Tibial nerve (tissue), 4 donors: ENCODE results near the gene SEMA6A. TPM values are rescaled to one million over a fixed set of nuclear protein-coding genes. Genes with fewer than 3 reads are reported as not detected.

Experiments used
- DNase-seq, 2 donors: peaks; one replicate each; pipeline ENCODE4 v3.0.0-alpha.2; 2019; ENCODE audit warnings: low spot score in 2 of 2
- H3K27ac ChIP-seq, 4 donors: fragments of 200-600 bp; sonication (generic) in 3 of 4; one replicate each; pipeline ENCODE4 v1.5.1; 2017 to 2019; ENCODE audit warnings: mild to moderate bottlenecking in 1 of 4
- H3K27me3 ChIP-seq, 2 donors: fragments of 200-600 bp; sonication (generic) in 1 of 2; one replicate each; pipeline versions ENCODE4 v1.5.1 to v1.6.0; 2017 to 2019
- H3K36me3 ChIP-seq, 3 donors: fragments of 200-600 bp; sonication (generic); one replicate each; pipeline ENCODE4 v1.5.1; 2018 to 2019
- H3K4me1 ChIP-seq, 4 donors: fragments of 200-600 bp; sonication (generic) in 3 of 4; one replicate each; pipeline ENCODE4 v1.5.1; 2017 to 2019
- H3K4me3 ChIP-seq, 4 donors: fragments of 200-600 bp; sonication (generic) in 3 of 4; one replicate each; pipeline ENCODE4 v1.5.1; 2017 to 2019; ENCODE audit warnings: mild to moderate bottlenecking in 1 of 4, moderate library complexity in 1 of 4
- H3K9me3 ChIP-seq, 4 donors: fragments of 200-600 bp; sonication (generic) in 3 of 4; one replicate each; pipeline ENCODE4 v1.5.1; 2017 to 2019
- CTCF ChIP-seq, 5 experiments: fragments of 200-600 bp in 3 of 5; fragments of 450-650 bp in 2 of 5; sonication (generic) in 3 of 5; IDR thresholded peaks; one replicate each; pipeline ENCODE4 v1.5.1; 2016 to 2019; ENCODE audit warnings: antibody characterized with exemption in 5 of 5, mild to moderate bottlenecking in 3 of 5, moderate library complexity in 2 of 5
- EP300 ChIP-seq, 2 donors: sonication (generic); formaldehyde crosslinking; IDR thresholded peaks; one replicate each; pipeline ENCODE4 v1.6.1; 2017; ENCODE audit warnings: antibody characterized with exemption in 2 of 2, mild to moderate bottlenecking in 1 of 2
- POLR2A ChIP-seq, 2 donors: fragments of 450-650 bp; IDR thresholded peaks; one replicate each; pipeline ENCODE4 v1.6.1; 2017; ENCODE audit warnings: antibody characterized with exemption in 2 of 2, mild to moderate bottlenecking in 2 of 2, moderate library complexity in 2 of 2
- WGBS, 2 donors: methylation state at CpG; one replicate each; pipeline ENCODE4 v1.1.5; 2018; 5-methylcytosine and 5-hydroxymethylcytosine counted together
- total RNA-seq, 4 donors: library from RNA; depleted of rRNA; stranded (reverse); fragments of >200 nt; gene quantifications; one replicate each; pipeline ENCODE4 v1.1.0, GENCODE V29; 2016

The SEMA6A gene
- total RNA-seq, 4 donors from 2014 or later = 13.6 to 25.1 (median 21.4) TPM

- WGBS, 2 donors = 60 to 63% methylated on average over 4 of the region's 4 CpGs
- no peak overlapping the region for H3K27ac ChIP-seq
- TF ChIP-seq POLR2A (IDR thresholded peaks at IDR 0.05) (no peak), CTCF (IDR thresholded peaks at IDR 0.05) (no peak), EP300 (IDR thresholded peaks at IDR 0.05) (no peak)
- no peak for DNase-seq
- H3K27me3 ChIP-seq = no peaks in the 10 kb centered on the region
- H3K4me3 ChIP-seq = no peak overlapping the region
- peaks cover 0 to 7% (median 0%) of the 10 kb centered on the region in 4 donors for H3K4me1 ChIP-seq
- H3K9me3 ChIP-seq = no peaks in the 10 kb centered on the region
- no peaks in the 10 kb centered on the region for H3K36me3 ChIP-seq
Measured at GRCh38 chr5:116516021-116516420, 58.6 kb downstream of the SEMA6A start.

GRCh38 chr5:116514421-116514970, 60.1 kb downstream of the SEMA6A start:
- H3K4me3 ChIP-seq = no peak overlapping the region
- no peaks in the 10 kb centered on the region for H3K36me3 ChIP-seq
- H3K27ac ChIP-seq = no peak overlapping the region
- H3K4me1 ChIP-seq = peaks cover 0 to 12% (median 4%) of the 10 kb centered on the region in 4 donors
- H3K9me3 ChIP-seq = no peaks in the 10 kb centered on the region
- no peaks in the 10 kb centered on the region for H3K27me3 ChIP-seq
- 80 to 83% methylated on average over 2 of the region's 2 CpGs for WGBS, 2 donors
- no peak for TF ChIP-seq POLR2A (IDR thresholded peaks at IDR 0.05)
- TF ChIP-seq EP300 (IDR thresholded peaks at IDR 0.05) = no peak
- TF ChIP-seq CTCF (IDR thresholded peaks at IDR 0.05) = no peak
- no peak for DNase-seq

GRCh38 chr5:116510517-116510916, 64.1 kb downstream of the SEMA6A start:
- no peak overlapping the region for H3K27ac ChIP-seq
- H3K27me3 ChIP-seq = no peaks in the 10 kb centered on the region
- H3K4me1 ChIP-seq = peaks cover 0 to 18% (median 4%) of the 10 kb centered on the region in 4 donors
- no peaks in the 10 kb centered on the region for H3K9me3 ChIP-seq
- no peaks in the 10 kb centered on the region for H3K36me3 ChIP-seq
- no peak for DNase-seq
- WGBS, 2 donors = 6 to 40% methylated on average over 1 of the region's 1 CpG
- no peak for TF ChIP-seq EP300 (IDR thresholded peaks at IDR 0.05)
- TF ChIP-seq POLR2A (IDR thresholded peaks at IDR 0.05) = no peak
- TF ChIP-seq CTCF (IDR thresholded peaks at IDR 0.05) = no peak
- H3K4me3 ChIP-seq = no peak overlapping the region

GRCh38 chr5:116509483-116510244, 65.0 kb downstream of the SEMA6A start:
- H3K27ac ChIP-seq = no peak overlapping the region
- peaks cover 0 to 18% (median 4%) of the 10 kb centered on the region in 4 donors for H3K4me1 ChIP-seq
- no peak for TF ChIP-seq POLR2A (IDR thresholded peaks at IDR 0.05)
- no peak for TF ChIP-seq EP300 (IDR thresholded peaks at IDR 0.05)
- no peak for TF ChIP-seq CTCF (IDR thresholded peaks at IDR 0.05)
- WGBS, 2 donors = 79 to 83% methylated on average over 6 of the region's 6 CpGs
- H3K9me3 ChIP-seq = no peaks in the 10 kb centered on the region
- no peak for DNase-seq
- H3K27me3 ChIP-seq = no peaks in the 10 kb centered on the region
- no peaks in the 10 kb centered on the region for H3K36me3 ChIP-seq
- no peak overlapping the region for H3K4me3 ChIP-seq

- TF ChIP-seq POLR2A (IDR thresholded peaks at IDR 0.05) (no peak), CTCF (IDR thresholded peaks at IDR 0.05) (no peak), EP300 (IDR thresholded peaks at IDR 0.05) (no peak)
- no peak overlapping the region for H3K27ac ChIP-seq
- H3K27me3 ChIP-seq = no peaks in the 10 kb centered on the region
- no peak overlapping the region for H3K4me3 ChIP-seq
- no peaks in the 10 kb centered on the region for H3K9me3 ChIP-seq
- H3K36me3 ChIP-seq = no peaks in the 10 kb centered on the region
- no peak for DNase-seq
- WGBS, 2 donors = 91 to 94% methylated on average over 6 of the region's 6 CpGs
- H3K4me1 ChIP-seq = peaks cover 0 to 18% (median 4%) of the 10 kb centered on the region in 4 donors
Measured at GRCh38 chr5:116508835-116509234, 65.8 kb downstream of the SEMA6A start.
